H9 (cell line): ENCODE results near the gene PIGS. TPM values are rescaled to one million over a fixed set of nuclear protein-coding genes. Genes with fewer than 3 reads are reported as not detected.

Experiments used
- DNase-seq: peaks from one replicate; pipeline ENCODE4 v3.0.0-alpha.2; 2017
- H2AFZ ChIP-seq: one replicate; pipeline ENCODE4 v1.6.1; 2013; ENCODE audit warnings: mild to moderate bottlenecking, low read length, control low read depth, moderate library complexity
- H2AK5ac ChIP-seq: 2 replicates; pipeline ENCODE4 v1.6.1; 2013; ENCODE audit warnings: low read length, control low read depth, mixed read lengths; ENCODE audit not compliant: insufficient read length
- H2BK120ac ChIP-seq: one replicate; pipeline ENCODE4 v1.6.1; 2013; ENCODE audit warnings: low read depth, mild to moderate bottlenecking, low read length, control low read depth, inconsistent platforms; ENCODE audit not compliant: poor library complexity, severe bottlenecking
- H2BK12ac ChIP-seq: 2 replicates; pipeline ENCODE4 v1.6.1; 2013; ENCODE audit warnings: low read length, control low read depth, mixed read lengths, low read depth; ENCODE audit not compliant: insufficient read length
- H2BK15ac ChIP-seq: 2 replicates; pipeline ENCODE4 v1.6.1; 2013; ENCODE audit warnings: low read depth, low read length, control low read depth
- H2BK20ac ChIP-seq: one replicate; pipeline ENCODE4 v1.6.1; 2013; ENCODE audit warnings: low read depth, mild to moderate bottlenecking, low read length, control low read depth, inconsistent platforms; ENCODE audit not compliant: poor library complexity, severe bottlenecking
- H2BK5ac ChIP-seq: 2 replicates; pipeline ENCODE4 v1.6.1; 2013; ENCODE audit warnings: low read length, control low read depth, mixed read lengths; ENCODE audit not compliant: insufficient read length
- H3K14ac ChIP-seq: 2 replicates; pipeline ENCODE4 v1.6.1; 2013; ENCODE audit warnings: low read length, control low read depth; ENCODE audit not compliant: insufficient read depth
- H3K18ac ChIP-seq: 2 replicates; pipeline ENCODE4 v1.6.1; 2013; ENCODE audit warnings: low read depth, mild to moderate bottlenecking, mixed read lengths, low read length, control low read depth; ENCODE audit not compliant: insufficient read length
- H3K23ac ChIP-seq: 2 replicates; pipeline ENCODE4 v1.6.1; 2013; ENCODE audit warnings: low read length, control low read depth, mixed read lengths, low read depth; ENCODE audit not compliant: insufficient read length
- H3K23me2 ChIP-seq: 2 replicates; pipeline ENCODE4 v1.6.1; 2013; ENCODE audit warnings: low read depth, mild to moderate bottlenecking, mixed read lengths, low read length, control low read depth; ENCODE audit not compliant: insufficient read length, poor library complexity, severe bottlenecking
- H3K27ac ChIP-seq: 2 replicates; pipeline ENCODE4 v1.5.1; 2013; ENCODE audit warnings: low read length, control low read depth, mixed read lengths, low read depth; ENCODE audit not compliant: insufficient read length
- H3K27me3 ChIP-seq: 2 replicates; pipeline ENCODE4 v1.6.1; 2013; ENCODE audit warnings: low read length, control low read depth, inconsistent platforms; ENCODE audit not compliant: insufficient read depth
- H3K4ac ChIP-seq: 2 replicates; pipeline ENCODE4 v1.6.1; 2013; ENCODE audit warnings: low read depth, mild to moderate bottlenecking, control low read depth, inconsistent platforms, low read length, moderate library complexity
- H3K4me1 ChIP-seq: 2 replicates; pipeline ENCODE4 v1.6.1; 2013; ENCODE audit warnings: low read length, control low read depth, inconsistent platforms; ENCODE audit not compliant: insufficient read depth
- H3K4me2 ChIP-seq: 2 replicates; pipeline ENCODE4 v1.6.1; 2013; ENCODE audit warnings: low read length, control low read depth, mixed read lengths; ENCODE audit not compliant: insufficient read length, insufficient read depth
- H3K56ac ChIP-seq: 2 replicates; pipeline ENCODE4 v1.6.1; 2013; ENCODE audit warnings: low read depth, mild to moderate bottlenecking, mixed read lengths, low read length, control low read depth; ENCODE audit not compliant: insufficient read length
- H3K79me1 ChIP-seq: 2 replicates; pipeline ENCODE4 v1.6.1; 2013; ENCODE audit warnings: low read depth, mild to moderate bottlenecking, moderate library complexity, low read length, control low read depth, inconsistent platforms; ENCODE audit not compliant: insufficient read depth, poor library complexity, severe bottlenecking
- H3K79me2 ChIP-seq: 2 replicates; pipeline ENCODE4 v1.6.1; 2013; ENCODE audit warnings: low read length, control low read depth, inconsistent platforms; ENCODE audit not compliant: insufficient read depth
- H3K9ac ChIP-seq: 2 replicates; pipeline ENCODE4 v1.6.1; 2013; ENCODE audit warnings: low read length, control low read depth, mixed read lengths; ENCODE audit not compliant: insufficient read length; ENCODE audit errors: extremely low read depth
- H3K9me3 ChIP-seq: one replicate; pipeline ENCODE4 v1.6.1; 2013; ENCODE audit warnings: low read depth, low read length, inconsistent platforms; ENCODE audit not compliant: control insufficient read depth
- H3T11ph ChIP-seq: one replicate; pipeline ENCODE4 v1.6.1; 2013; ENCODE audit warnings: mild to moderate bottlenecking, low read length, control low read depth, inconsistent platforms
- H4K20me1 ChIP-seq: one replicate; pipeline ENCODE4 v1.6.1; 2013; ENCODE audit not compliant: control insufficient read depth, insufficient read length, insufficient read depth
- H4K5ac ChIP-seq: 2 replicates; pipeline ENCODE4 v1.6.1; 2013; ENCODE audit warnings: low read depth, mild to moderate bottlenecking, mixed read lengths, low read length, control low read depth; ENCODE audit not compliant: insufficient read length
- H4K8ac ChIP-seq: replicated peaks from 2 replicates; pipeline ENCODE4 v1.6.1; 2013; ENCODE audit warnings: low read length, control low read depth, mixed read lengths, low read depth; ENCODE audit not compliant: insufficient read length
- H4K91ac ChIP-seq: 2 replicates; pipeline ENCODE4 v1.6.1; 2013; ENCODE audit warnings: low read depth, mild to moderate bottlenecking, moderate library complexity, mixed read lengths, low read length, control low read depth; ENCODE audit not compliant: insufficient read length
- H3K27ac Mint-ChIP-seq, 3 experiments: 2 replicates in 2 of 3; 3 replicates in 1 of 3; pipeline ENCODE4 v1.8.0; 2020 to 2021; ENCODE audit warnings: mixed read lengths in 3 of 3, mild to moderate bottlenecking in 1 of 3, moderate library complexity in 1 of 3
- H3K27me3 Mint-ChIP-seq: 2 replicates; pipeline ENCODE4 v1.8.0; 2021; ENCODE audit warnings: low read depth, mild to moderate bottlenecking, moderate library complexity, mixed read lengths
- H3K36me3 Mint-ChIP-seq, 3 experiments: 2 replicates in 2 of 3; 3 replicates in 1 of 3; pipeline ENCODE4 v1.8.0; 2020 to 2021; ENCODE audit warnings: low read depth in 3 of 3, mixed read lengths in 3 of 3; ENCODE audit not compliant: insufficient read depth in 1 of 3
- H3K4me1 Mint-ChIP-seq, 2 experiments: 2 replicates each; pipeline ENCODE4 v1.8.0; 2020; ENCODE audit warnings: mixed read lengths in 2 of 2
- H3K4me3 Mint-ChIP-seq, 2 experiments: 2 replicates in 1 of 2; 3 replicates in 1 of 2; pipeline ENCODE4 v1.8.0; 2020 to 2021; ENCODE audit warnings: mild to moderate bottlenecking in 2 of 2, mixed read lengths in 2 of 2, moderate library complexity in 1 of 2
- H3K9me3 Mint-ChIP-seq, 2 experiments: 2 replicates in 1 of 2; 3 replicates in 1 of 2; pipeline ENCODE4 v1.8.0; 2020; ENCODE audit warnings: mild to moderate bottlenecking in 2 of 2, mixed read lengths in 2 of 2, moderate library complexity in 1 of 2
- WGBS: extraction: QIAGEN DNeasy Blood & Tissue Kit; methylation state at CpG from one replicate; pipeline ENCODE4 v1.1.7; 2013; ENCODE audit warnings: missing lambda C conversion rate, low lambda C conversion rate, mixed read lengths; ENCODE audit not compliant: insufficient read length; ENCODE audit errors: extremely low coverage; 5-methylcytosine and 5-hydroxymethylcytosine counted together
- total RNA-seq: library from RNA; stranded (reverse); gene quantifications from 2 replicates; pipeline ENCODE4 v1.2.1, GENCODE V29; 2021
- TF ChIP-seq, protein P1 (sequence below): fragments of 200-600 bp; sonication (generic); conservative IDR thresholded peaks from 3 replicates; pipeline ENCODE4 v1.8.0; 2021; ENCODE audit warnings: antibody characterized with exemption, mild to moderate bottlenecking

The PIGS gene
- total RNA-seq, 1 experiment from 2014 or later = 45.8 TPM

DNA sequence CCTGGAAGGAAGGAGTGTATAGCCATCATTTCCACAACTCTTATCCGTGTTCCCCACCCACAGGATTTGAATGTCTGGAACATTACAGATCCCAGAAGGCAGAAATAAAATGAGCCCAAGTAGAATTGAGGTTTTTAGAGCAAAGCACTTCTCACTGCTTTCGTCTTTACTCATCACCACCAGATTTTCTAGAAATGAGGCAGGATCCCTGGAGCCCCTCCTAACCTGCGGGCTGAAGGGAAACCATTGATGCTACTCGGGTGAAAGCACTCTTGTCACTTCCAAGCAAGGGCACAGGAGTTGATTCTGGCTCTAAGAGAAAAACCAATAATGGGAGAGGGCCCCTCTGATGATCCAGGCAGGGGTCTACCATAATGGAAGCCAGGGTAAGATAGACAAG lies 8.2 kb upstream of the PIGS start:
- TF ChIP-seq, protein P1, sequence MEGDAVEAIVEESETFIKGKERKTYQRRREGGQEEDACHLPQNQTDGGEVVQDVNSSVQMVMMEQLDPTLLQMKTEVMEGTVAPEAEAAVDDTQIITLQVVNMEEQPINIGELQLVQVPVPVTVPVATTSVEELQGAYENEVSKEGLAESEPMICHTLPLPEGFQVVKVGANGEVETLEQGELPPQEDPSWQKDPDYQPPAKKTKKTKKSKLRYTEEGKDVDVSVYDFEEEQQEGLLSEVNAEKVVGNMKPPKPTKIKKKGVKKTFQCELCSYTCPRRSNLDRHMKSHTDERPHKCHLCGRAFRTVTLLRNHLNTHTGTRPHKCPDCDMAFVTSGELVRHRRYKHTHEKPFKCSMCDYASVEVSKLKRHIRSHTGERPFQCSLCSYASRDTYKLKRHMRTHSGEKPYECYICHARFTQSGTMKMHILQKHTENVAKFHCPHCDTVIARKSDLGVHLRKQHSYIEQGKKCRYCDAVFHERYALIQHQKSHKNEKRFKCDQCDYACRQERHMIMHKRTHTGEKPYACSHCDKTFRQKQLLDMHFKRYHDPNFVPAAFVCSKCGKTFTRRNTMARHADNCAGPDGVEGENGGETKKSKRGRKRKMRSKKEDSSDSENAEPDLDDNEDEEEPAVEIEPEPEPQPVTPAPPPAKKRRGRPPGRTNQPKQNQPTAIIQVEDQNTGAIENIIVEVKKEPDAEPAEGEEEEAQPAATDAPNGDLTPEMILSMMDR = no peak

More for the DNA sequence above, 8.2 kb upstream of the PIGS start:
- Histone ChIP-seq H2AK5ac (no peak overlapping the region), H3K4me2 (no peak overlapping the region), H4K91ac (no peak overlapping the region), H3K79me1 (no peaks in the 10 kb centered on the region), H2BK20ac (no peak overlapping the region), H2BK12ac (no peak overlapping the region), H3K4me1 (no peaks in the 10 kb centered on the region), H3K23ac (no peak overlapping the region), H3K27ac (no peak overlapping the region), H3K9ac (no peak overlapping the region), H4K5ac (no peak overlapping the region), H2AFZ (no peak overlapping the region), H2BK5ac (no peak overlapping the region), H4K8ac (no peak overlapping the region), H3T11ph (no peak overlapping the region), H2BK15ac (no peak overlapping the region), H3K56ac (no peak overlapping the region), H3K14ac (no peak overlapping the region), H3K4ac (no peak overlapping the region), H3K18ac (no peak overlapping the region), H3K9me3 (no peaks in the 10 kb centered on the region), H4K20me1 (peaks cover 2% of the 10 kb centered on the region), H3K79me2 (no peaks in the 10 kb centered on the region), H2BK120ac (no peak overlapping the region), H3K27me3 (no peaks in the 10 kb centered on the region), H3K23me2 (no peaks in the 10 kb centered on the region)
- no peak overlapping the region for H3K4me3 Mint-ChIP-seq
- no CpG with 5 or more reads among the region's 4 CpGs for WGBS
- H3K9me3 Mint-ChIP-seq = no peaks in the 10 kb centered on the region
- peaks cover 20 to 44% (median 40%) of the 10 kb centered on the region in 3 experiments; a peak in 6 of 7 replicates for H3K36me3 Mint-ChIP-seq
- no peaks in the 10 kb centered on the region for H3K27me3 Mint-ChIP-seq
- H3K27ac Mint-ChIP-seq = no peak overlapping the region
- DNase-seq = no peak
- peaks cover 12 to 15% of the 10 kb centered on the region in 2 experiments for H3K4me1 Mint-ChIP-seq
